G401 (cell line): ENCODE measurements around the gene SNAI3. TPM values are rescaled to one million over a fixed set of nuclear protein-coding genes. Genes with fewer than 3 reads are reported as not detected.
A peak's percentile ranks its signal among the peaks of the same experiment; 100 is the strongest.

ENCODE experiments used
- DNase-seq: peaks from one replicate; pipeline ENCODE4 v3.0.0-alpha.2; 2015; ENCODE audit warnings: low spot score
- in situ Hi-C: cut with HindIII; loops from 2 replicates; pipeline ENCODE4 v1.10.0; 2016; ENCODE audit warnings: low sequenced_read_pairs, mixed read lengths
- total RNA-seq: library from RNA; depleted of rRNA; stranded (reverse); fragments of >200 nt; shearing (Covaris generic); gene quantifications from 2 replicates; pipeline ENCODE4 v1.2.3, GENCODE V29; 2014; rRNA removed

Gene SNAI3
- total RNA-seq, 1 experiment from 2014 or later = 0.88 TPM

GRCh38 chr16:88628512-88628974 is 57.8 kb downstream of the SNAI3 start:
- in situ Hi-C loops = no loop called here

More at GRCh38 chr16:88628512-88628974, 57.8 kb downstream of the SNAI3 start:
- peak; percentile 29 for DNase-seq

Other genes with a start within 250 kb of the SNAI3 start
- gene ZFPM1, start 233.2 kb downstream of the SNAI3 start, total RNA-seq = 0.55 and 1.2 TPM in 2 replicates
- gene ZC3H18, start 116.1 kb downstream of the SNAI3 start, total RNA-seq = 25.8 and 48.9 TPM in 2 replicates
- gene IL17C, start 47.9 kb downstream of the SNAI3 start, total RNA-seq = 0.43 TPM in 1 of 2 replicates, not detected in the other
- gene CYBA, start 35.5 kb downstream of the SNAI3 start, total RNA-seq = 299 and 403 TPM in 2 replicates
- 48.9 and 63.5 TPM in 2 replicates for gene MVD, start 23.4 kb downstream of the SNAI3 start, total RNA-seq
- 22.3 and 31.3 TPM in 2 replicates for gene RNF166, start 19.9 kb upstream of the SNAI3 start, total RNA-seq
- 14.7 and 21.8 TPM in 2 replicates for gene CTU2, start 20.0 kb upstream of the SNAI3 start, total RNA-seq
- 69.8 and 75.6 TPM in 2 replicates for gene PIEZO1, start 98.7 kb upstream of the SNAI3 start, total RNA-seq
- 32.8 and 36.6 TPM in 2 replicates for gene CDT1, start 117.3 kb upstream of the SNAI3 start, total RNA-seq
- gene APRT, start 125.4 kb upstream of the SNAI3 start, total RNA-seq = 266 and 349 TPM in 2 replicates
- 12.3 and 13.3 TPM in 2 replicates for gene GALNS, start 170.4 kb upstream of the SNAI3 start, total RNA-seq
- gene TRAPPC2L, start 170.6 kb upstream of the SNAI3 start, total RNA-seq = 86.0 and 86.1 TPM in 2 replicates
- gene PABPN1L, start 180.2 kb upstream of the SNAI3 start, total RNA-seq = not detected in 2 replicates